ENCODE results near the gene EPB41L4A.

The EPB41L4A gene

DNA sequence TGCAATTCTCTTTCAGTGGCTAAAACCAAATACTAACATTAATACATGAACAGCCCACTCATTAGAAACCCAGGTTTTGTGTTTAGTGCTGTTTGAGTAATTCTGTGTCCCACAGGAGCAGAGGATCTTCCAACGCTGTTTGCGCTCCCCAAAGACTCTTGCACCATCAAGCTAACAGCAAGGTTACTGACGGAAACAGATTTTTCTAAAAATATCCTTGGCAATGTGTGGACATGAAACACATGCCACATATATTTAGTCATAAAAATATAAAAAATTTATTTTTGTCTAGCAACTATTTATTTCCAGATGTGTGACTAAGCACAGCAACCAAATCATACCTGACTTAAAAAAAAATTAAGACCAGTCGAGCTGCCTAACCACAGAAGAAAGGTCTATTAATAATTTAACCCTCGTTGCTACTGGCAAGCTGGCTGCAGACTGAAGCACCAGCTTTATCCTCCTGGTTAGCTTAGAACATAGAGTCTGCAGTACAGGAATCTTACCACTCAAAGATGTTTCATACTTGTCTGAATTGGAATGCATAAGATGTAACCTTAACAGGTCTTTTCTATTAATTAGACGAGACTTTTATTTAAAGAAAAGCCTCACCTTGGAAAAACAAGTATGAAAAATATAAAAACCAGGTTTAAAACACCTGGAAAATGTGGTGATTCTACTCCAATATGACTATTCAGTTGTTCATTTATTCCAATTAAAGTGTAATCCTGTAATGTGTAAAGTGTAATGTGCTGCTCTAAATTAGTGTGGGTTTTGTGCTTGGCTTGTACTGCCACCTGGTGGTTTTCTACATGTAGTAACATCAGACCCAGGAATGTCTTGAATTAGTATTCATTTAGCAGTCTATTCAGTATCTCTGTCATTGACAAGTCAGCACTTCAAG, 272.5 kb downstream of the EPB41L4A start:
- peak; percentile 21 for DNase-seq

GRCh38 chr5:112143690-112144089, 275.4 kb downstream of the EPB41L4A start:
- no peak for DNase-seq

GRCh38 chr5:112142769-112143270, 276.3 kb downstream of the EPB41L4A start:
- DNase-seq = no peak

DNA sequence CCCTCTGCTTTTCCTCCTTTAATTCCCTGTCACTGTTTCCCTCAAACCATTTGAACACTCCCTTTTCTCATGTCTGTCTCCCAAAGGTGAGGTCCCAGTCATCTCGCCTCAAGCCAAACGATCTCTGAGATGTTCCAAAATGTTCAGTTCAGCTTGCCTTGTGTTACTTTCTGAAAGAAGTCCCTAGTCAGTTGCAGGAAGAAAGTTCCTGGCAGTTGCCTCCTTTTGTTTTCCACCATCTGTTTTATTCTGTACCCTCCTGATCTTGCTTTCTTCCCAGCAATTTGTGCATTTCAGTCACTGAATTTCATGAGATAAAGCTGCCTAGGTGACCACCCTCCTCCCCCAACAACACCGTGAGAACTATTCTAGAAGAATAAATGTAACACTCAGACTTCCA, 277.5 kb downstream of the EPB41L4A start:
- DNase-seq = no peak

- DNase-seq = no peak
Observed at GRCh38 chr5:112138526-112138925, 280.6 kb downstream of the EPB41L4A start.

GRCh38 chr5:112136773-112137172, 282.3 kb downstream of the EPB41L4A start:
- no peak for DNase-seq

GRCh38 chr5:112127861-112128260, 291.2 kb downstream of the EPB41L4A start:
- DNase-seq = no peak

GRCh38 chr5:112126982-112127381, 292.1 kb downstream of the EPB41L4A start:
- no peak for DNase-seq

GRCh38 chr5:112125903-112126302, 293.2 kb downstream of the EPB41L4A start:
- DNase-seq = no peak

DNA sequence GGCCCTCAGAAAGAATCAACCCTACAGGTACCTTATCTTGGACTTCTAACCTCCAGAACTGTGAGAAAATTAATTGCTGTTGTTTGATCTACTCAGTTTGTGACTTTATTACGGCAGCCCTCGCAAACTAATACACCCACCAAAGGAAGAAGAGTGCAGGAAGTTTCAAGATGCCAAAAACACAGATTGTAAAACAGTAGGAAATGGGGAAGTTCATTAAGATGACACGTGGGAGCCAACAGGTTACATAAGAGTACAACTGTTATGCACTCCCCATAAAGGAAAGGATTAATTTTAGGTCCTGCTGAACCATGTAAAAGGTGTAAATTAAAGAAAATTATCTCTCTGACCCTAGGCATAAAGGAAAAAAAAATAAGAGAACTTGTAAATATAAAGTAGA, 294.3 kb downstream of the EPB41L4A start:
- DNase-seq = no peak

DNA sequence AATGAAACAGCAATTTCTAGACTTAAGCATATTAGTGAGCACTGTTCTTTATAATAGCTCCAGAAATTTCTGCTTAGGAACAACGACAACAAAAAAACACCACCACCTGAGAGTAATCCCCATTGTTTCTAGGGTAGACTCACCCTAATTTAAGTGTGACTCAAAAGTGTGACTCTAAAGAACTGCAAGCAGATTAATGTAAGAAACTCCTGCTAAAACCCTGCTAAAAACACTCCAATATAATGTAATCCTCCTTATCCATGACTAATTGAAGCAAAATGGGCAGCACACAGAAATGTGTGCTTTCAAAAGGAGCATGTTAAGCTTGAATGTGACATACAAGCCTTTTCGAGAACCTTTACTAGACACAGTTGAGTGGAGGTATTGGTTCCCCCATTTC, 296.0 kb downstream of the EPB41L4A start:
- no peak for DNase-seq

GRCh38 chr5:112122353-112122752, 296.7 kb downstream of the EPB41L4A start:
- DNase-seq = no peak

- no peak for DNase-seq
Observed at GRCh38 chr5:112121258-112121657, 297.8 kb downstream of the EPB41L4A start.

DNA sequence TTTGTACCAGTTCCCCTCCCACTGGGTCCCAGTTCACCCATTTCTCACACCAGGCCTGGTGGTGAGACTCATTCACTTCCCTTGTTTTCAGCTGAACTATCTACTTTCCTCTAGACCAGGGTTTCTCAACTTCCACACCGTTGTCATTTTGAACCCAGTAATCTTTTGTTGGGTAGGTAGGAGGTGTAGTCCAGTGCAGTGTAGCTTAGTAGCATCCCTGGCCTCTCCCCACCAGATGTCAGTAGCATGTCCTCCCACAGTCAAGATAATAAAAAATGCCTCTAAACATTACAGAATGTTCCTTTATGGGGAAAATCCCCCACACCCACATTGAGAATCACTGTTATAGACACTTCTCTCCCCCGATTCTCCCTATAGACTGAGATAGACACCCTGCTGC, 299.1 kb downstream of the EPB41L4A start:
- no peak for DNase-seq

DNA sequence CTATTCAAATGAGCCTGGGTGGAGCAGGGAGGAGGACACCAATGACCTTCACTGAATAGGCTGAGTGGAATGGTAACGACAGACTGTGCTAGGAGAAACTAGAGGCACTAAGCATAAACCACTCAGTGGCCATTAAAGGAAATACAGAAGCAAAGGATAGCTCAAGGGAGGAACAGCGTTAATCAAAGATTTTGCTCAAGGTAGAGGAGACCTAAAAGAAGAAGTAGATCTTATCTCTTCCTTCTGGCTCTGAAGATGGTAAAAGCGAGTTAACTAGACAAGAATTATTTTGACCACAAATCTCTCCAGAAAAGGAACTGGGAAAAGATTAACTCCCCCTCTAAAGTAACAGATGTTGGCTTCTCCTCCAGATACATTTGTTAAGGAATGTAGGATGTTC, 299.6 kb downstream of the EPB41L4A start:
- no peak for DNase-seq

GRCh38 chr5:112117551-112117950, 301.5 kb downstream of the EPB41L4A start:
- no peak for DNase-seq

- no peak for DNase-seq
Observed at GRCh38 chr5:112116371-112116770, 302.7 kb downstream of the EPB41L4A start.

DNA sequence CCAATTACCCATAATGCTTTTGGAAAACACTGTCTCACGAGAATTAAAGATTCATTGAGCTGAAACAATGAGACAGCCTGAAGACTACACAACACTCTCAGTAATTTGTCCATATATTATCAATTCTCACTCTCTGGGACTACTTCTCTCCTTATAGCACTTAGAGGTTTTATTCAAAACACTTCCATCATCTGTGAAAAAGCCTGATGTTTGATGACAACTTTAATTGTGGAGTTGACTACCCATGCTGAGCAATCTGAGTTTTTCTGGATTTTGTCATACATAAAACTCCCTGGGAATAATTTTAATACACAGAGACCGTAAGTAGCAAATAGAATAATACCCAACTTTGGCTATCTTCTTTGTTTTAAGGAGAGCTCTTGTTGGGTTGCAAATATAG, 305.5 kb downstream of the EPB41L4A start:
- no peak for DNase-seq

Measured in stimulated activated naive CD4-positive, alpha-beta T cell treated with Interleukin-2 at 50 U/mL for 16 hours (primary cell).